SK-N-SH (cell line): ENCODE data around the gene LSM5. TPM values are rescaled to one million over a fixed set of nuclear protein-coding genes. Genes with fewer than 3 reads are reported as not detected.

Experiments
- CTCF ChIA-PET: fragments of 300-600, 350-600 bp; formaldehyde crosslinking; extraction: SDS; loops from one replicate; lab custom pipeline; 2021; lab: Yijun Ruan, JAX
- POLR2A ChIA-PET: fragments of 350-600 bp; sonication (Branson Sonifier 250); formaldehyde crosslinking; extraction: SDS; loops from one replicate; lab custom pipeline; 2020; ENCODE audit warnings: antibody characterized with exemption, inconsistent platforms; lab: Yijun Ruan, JAX
- DNase-seq: peaks from one replicate; pipeline ENCODE4 v3.0.0; 2012
- H2AFZ ChIP-seq: fragments of 200-600 bp; sonication (generic); 2 replicates; pipeline ENCODE4 v1.8.1; 2016; ENCODE audit warnings: antibody characterized with exemption, mild to moderate bottlenecking, low read depth
- H3F3A ChIP-seq: fragments of 200-600 bp; sonication (generic); replicated peaks from 2 replicates; pipeline ENCODE3; 2016; ENCODE audit warnings: antibody characterized with exemption, mild to moderate bottlenecking; ENCODE audit not compliant: insufficient read depth
- H3K27ac ChIP-seq, 2 experiments: fragments of 200-500 bp in 1 of 2; fragments of 200-600 bp in 1 of 2; sonication (Bioruptor generic) in 1 of 2; sonication (generic), shearing (Covaris generic) in 1 of 2; 2 replicates each; pipeline versions ENCODE4 v1.5.1 to v1.6.1; 2014 to 2016; ENCODE audit warnings: low read depth in 2 of 2, inconsistent platforms in 1 of 2, low read length in 1 of 2, mild to moderate bottlenecking in 1 of 2, mixed read lengths in 1 of 2
- H3K27me3 ChIP-seq: fragments of 200-600 bp; sonication (generic), shearing (Covaris generic); 2 replicates; pipeline ENCODE4 v1.6.1; 2016; ENCODE audit warnings: mixed run types; ENCODE audit not compliant: insufficient read depth
- H3K36me3 ChIP-seq, 2 experiments: fragments of 200-500 bp in 1 of 2; fragments of 200-600 bp in 1 of 2; sonication (Bioruptor generic) in 1 of 2; sonication (generic) in 1 of 2; replicated peaks in 1 of 2; 2 replicates each; pipeline versions ENCODE3 to v1.5.1; 2014 to 2016; ENCODE audit warnings: low read length in 1 of 2, mild to moderate bottlenecking in 1 of 2; ENCODE audit not compliant: insufficient read depth in 2 of 2, control insufficient read depth in 1 of 2
- H3K4me1 ChIP-seq, 2 experiments: fragments of 200-500 bp in 1 of 2; fragments of 200-600 bp in 1 of 2; sonication (Bioruptor generic) in 1 of 2; sonication (generic), shearing (Covaris generic) in 1 of 2; 2 replicates each; pipeline versions ENCODE4 v1.5.1 to v1.6.1; 2014 to 2016; ENCODE audit warnings: low read depth in 1 of 2, low read length in 1 of 2, mixed run types in 1 of 2; ENCODE audit not compliant: insufficient read depth in 2 of 2, control insufficient read depth in 1 of 2
- H3K4me2 ChIP-seq: fragments of 200-600 bp; sonication (generic), shearing (Covaris generic); 2 replicates; pipeline ENCODE4 v1.6.1; 2017; ENCODE audit warnings: mixed run types
- H3K4me3 ChIP-seq, 2 experiments: fragments of 200-500 bp in 1 of 2; fragments of 200-600 bp in 1 of 2; sonication (Bioruptor generic) in 1 of 2; sonication (generic), shearing (Covaris generic) in 1 of 2; 2 replicates each; pipeline versions ENCODE4 v1.5.1 to v1.8.1; 2014 to 2016; ENCODE audit warnings: low read depth in 2 of 2, inconsistent platforms in 1 of 2, low read length in 1 of 2, mild to moderate bottlenecking in 1 of 2, mixed read lengths in 1 of 2, moderate library complexity in 1 of 2
- H3K79me2 ChIP-seq: fragments of 200-600 bp; sonication (generic); 2 replicates; pipeline ENCODE4 v1.8.1; 2017; ENCODE audit warnings: mild to moderate bottlenecking; ENCODE audit not compliant: insufficient read depth
- H3K9ac ChIP-seq: fragments of 200-600 bp; sonication (generic); 2 replicates; pipeline ENCODE4 v1.6.1; 2017; ENCODE audit warnings: mixed run types
- H3K9me2 ChIP-seq: fragments of 200-600 bp; sonication (generic); 2 replicates; pipeline ENCODE4 v1.6.1; 2017; ENCODE audit warnings: mixed run types
- H3K9me3 ChIP-seq: fragments of 200-600 bp; sonication (generic); 2 replicates; pipeline ENCODE4 v1.6.1; 2017; ENCODE audit warnings: mixed run types, mild to moderate bottlenecking, moderate library complexity
- H4K20me1 ChIP-seq: fragments of 200-600 bp; sonication (generic); 2 replicates; pipeline ENCODE4 v1.6.1; 2017; ENCODE audit warnings: mild to moderate bottlenecking, mixed run types; ENCODE audit not compliant: insufficient read depth
- CHD2 ChIP-seq: fragments of 150-350 bp; IDR thresholded peaks from 2 replicates; pipeline ENCODE4 v1.6.1; 2018; ENCODE audit warnings: low read length; ENCODE audit not compliant: partially characterized antibody
- CTCF ChIP-seq: fragments of 200-600 bp; sonication (generic); IDR thresholded peaks from 2 replicates; pipeline ENCODE4 v1.6.1; 2017; ENCODE audit warnings: antibody characterized with exemption, mild to moderate bottlenecking, moderate library complexity
- EP300 ChIP-seq, 2 experiments: IDR thresholded peaks; 2 replicates each; pipeline versions ENCODE4 v1.4.0 to v1.6.1; 2012; ENCODE audit warnings: borderline replicate concordance in 1 of 2, low read depth in 1 of 2, low read length in 1 of 2
- FOSL2 ChIP-seq: IDR thresholded peaks from 2 replicates; pipeline ENCODE4 v1.4.0; 2012; ENCODE audit warnings: low read depth, mild to moderate bottlenecking, moderate library complexity, borderline replicate concordance
- MXI1 ChIP-seq: IDR thresholded peaks from 2 replicates; pipeline ENCODE4 v1.6.1; 2012; ENCODE audit warnings: mild to moderate bottlenecking, low read depth, low read length, improper control_type of control experiment
- NRF1 ChIP-seq: IDR thresholded peaks from 2 replicates; pipeline ENCODE4 v1.6.1; 2012; ENCODE audit warnings: low read depth, mild to moderate bottlenecking, low read length
- PBX3 ChIP-seq: IDR thresholded peaks from 2 replicates; pipeline ENCODE4; 2012
- RAD21 ChIP-seq: IDR thresholded peaks from 2 replicates; pipeline ENCODE4 v1.6.1; 2012; ENCODE audit warnings: mild to moderate bottlenecking, low read length
- RFX5 ChIP-seq: IDR thresholded peaks from 2 replicates; pipeline ENCODE4 v1.6.1; 2012; ENCODE audit warnings: mild to moderate bottlenecking, improper control_type of control experiment, low read length
- SIN3A ChIP-seq: IDR thresholded peaks from 2 replicates; pipeline ENCODE4 v1.6.1; 2012; ENCODE audit warnings: low read depth, mild to moderate bottlenecking, low read length, moderate library complexity, borderline replicate concordance
- SMC3 ChIP-seq: IDR thresholded peaks from 2 replicates; pipeline ENCODE4 v1.6.1; 2012; ENCODE audit warnings: low read depth, low read length, improper control_type of control experiment
- USF1 ChIP-seq: IDR thresholded peaks from 2 replicates; pipeline ENCODE4 v1.4.0; 2012; ENCODE audit warnings: low read depth, borderline replicate concordance
- YY1 ChIP-seq: IDR thresholded peaks from 2 replicates; pipeline ENCODE4 v1.4.0; 2012; ENCODE audit warnings: low read depth, mild to moderate bottlenecking
- ZBTB33 ChIP-seq: IDR thresholded peaks from 2 replicates; pipeline ENCODE4 v1.4.0; 2012; ENCODE audit warnings: low read depth, borderline replicate concordance
- WGBS: methylation state at CpG from one replicate; pipeline ENCODE4 v1.1.6; 2017; ENCODE audit warnings: low lambda C conversion rate; 5-methylcytosine and 5-hydroxymethylcytosine counted together
- polyA plus RNA-seq, 3 experiments: library from polyadenylated mRNA; depleted of rRNA; stranded (reverse); fragments of >200 nt; gene quantifications; 2 replicates each; pipeline ENCODE4 v1.2.3, GENCODE V29; 2012

The LSM5 gene
- polyA plus RNA-seq, 1 of the 3 experiments (the other 2 are of a cell fraction), result 21.2 TPM

- 72% methylated on average over 5 of the region's 5 CpGs for WGBS
Measured at GRCh38 chr7:32506266-32507054, 16.3 kb upstream of the LSM5 start.

GRCh38 chr7:32502728-32503127, 12.5 kb upstream of the LSM5 start:
- H3K4me1 ChIP-seq, result peaks cover 0 to 18% of the 10 kb centered on the region in 2 experiments; a peak in 2 of 4 replicates
- peaks cover 95% of the 10 kb centered on the region for H3K79me2 ChIP-seq
- H3K27me3 ChIP-seq, result no peaks in the 10 kb centered on the region
- no peak for DNase-seq
- H3K4me3 ChIP-seq, result no peak overlapping the region
- H3K4me2 ChIP-seq, result no peak overlapping the region
- 82% methylated on average over 4 of the region's 4 CpGs for WGBS
- no peak overlapping the region for H2AFZ ChIP-seq
- peaks cover 31% of the 10 kb centered on the region for H4K20me1 ChIP-seq
- CTCF ChIA-PET, result no interaction called here
- POLR2A ChIA-PET, result no interaction called here
- no peaks in the 10 kb centered on the region; the same call in 1 of the 2 replicates for H3K9me3 ChIP-seq
- H3F3A ChIP-seq, result peaks cover 30% of the 10 kb centered on the region
- no peak overlapping the region for H3K9ac ChIP-seq
- peaks cover 6 to 27% of the 10 kb centered on the region in 2 experiments for H3K36me3 ChIP-seq
- no peaks in the 10 kb centered on the region for H3K9me2 ChIP-seq
- no peak overlapping the region for H3K27ac ChIP-seq
- no peak for TF ChIP-seq RFX5
- TF ChIP-seq MXI1, result no peak
- TF ChIP-seq EP300 (IDR thresholded peaks at IDR 0.05; ENCODE audit: borderline replicate concordance in 1 of 2, low read depth in 1 of 2, low read length in 1 of 2), result no peak
- no peak for TF ChIP-seq SMC3
- no peak for TF ChIP-seq USF1
- TF ChIP-seq SIN3A, result no peak
- no peak for TF ChIP-seq CHD2
- no peak for TF ChIP-seq ZBTB33
- TF ChIP-seq RAD21, result no peak
- TF ChIP-seq NRF1, result no peak
- no peak for TF ChIP-seq CTCF

More at GRCh38 chr7:32506266-32507054, 16.3 kb upstream of the LSM5 start:
- POLR2A ChIA-PET, result no interaction called here
- Histone ChIP-seq H3K4me1 (peaks cover 0 to 7% of the 10 kb centered on the region in 2 experiments; a peak in 3 of 4 replicates), H3K9me2 (no peaks in the 10 kb centered on the region), H3K4me2 (peak overlapping the region; percentile 43; the same call in 1 of the 2 replicates), H3K27ac (peak overlapping the region in 1 of 2 experiments; percentile 52; a peak in 2 of 4 replicates), H3F3A (peaks cover 11% of the 10 kb centered on the region), H3K79me2 (peaks cover 87% of the 10 kb centered on the region), H3K9ac (peak overlapping the region; percentile 11; the same call in 1 of the 2 replicates), H3K27me3 (no peaks in the 10 kb centered on the region), H3K9me3 (no peaks in the 10 kb centered on the region), H3K36me3 (peaks cover 6 to 8% of the 10 kb centered on the region in 2 experiments), H2AFZ (no peak overlapping the region), H4K20me1 (peaks cover 29% of the 10 kb centered on the region), H3K4me3 (peak overlapping the region in 1 of 2 experiments; percentile 27; a peak in 1 of 4 replicates)
- peak; percentile 39; the same call in 1 of the 2 replicates for TF ChIP-seq PBX3
- peak; percentile 63 for TF ChIP-seq FOSL2
- TF ChIP-seq USF1, result no peak
- peak; percentile 75; the same call in 1 of the 2 replicates for TF ChIP-seq YY1
- CTCF ChIA-PET, result interaction anchor here (1.0 kb wide), 1 partner anchor 9 kb away, joined by 3 read pairs; no protein-coding TSS in a partner anchor
- no peak for DNase-seq
